HCT116 (cell line): ENCODE results near the gene ABCC1. TPM values are rescaled to one million over a fixed set of nuclear protein-coding genes. Genes with fewer than 3 reads are reported as not detected.
"Not testable (repeated sequence)": the region's sequence is repeated elsewhere in the genome, so short reads cannot be mapped to it uniquely, and the experiment has no call there.

Source experiments
- ATAC-seq: fragments of 200-7000 bp; cut with Tn5 transposase; 2 replicates; pipeline ENCODE4 v1.9.1; 2020; ENCODE audit warnings: mild to moderate bottlenecking, moderate library complexity
- BruUV-seq: library from RNA; stranded (reverse); fragments of 400-500 nt; replicated peaks from 2 replicates; lab custom pipeline; 2021; lab: Mats Ljungman, UMichigan
- CTCF ChIA-PET: fragments of 300-600 bp; sonication (Branson Sonifier 250); formaldehyde crosslinking; loops from one replicate; lab custom pipeline; 2021; ENCODE audit warnings: antibody characterized with exemption; lab: Charles Lee
- POLR2A ChIA-PET: fragments of 300-600, 350-600 bp; sonication (Branson Sonifier 250); formaldehyde crosslinking; loops from one replicate; lab custom pipeline; 2021; ENCODE audit warnings: antibody characterized with exemption; lab: Charles Lee
- RAD21 ChIA-PET, 2 experiments: fragments of 300-600 bp; sonication (Branson Sonifier 250); formaldehyde crosslinking; loops; one replicate each; lab custom pipeline; 2023; ENCODE audit warnings: low total read pairs in 2 of 2; ENCODE audit not compliant: uncharacterized antibody in 2 of 2, unreplicated experiment in 2 of 2, low non-redundant PET in 1 of 2; lab: Charles Lee
- DNase-seq: peaks from one replicate; pipeline ENCODE4 v3.0.0-alpha.2; 2010; ENCODE audit warnings: low read depth, low spot score
- H2AFZ ChIP-seq: fragments of 200-600 bp; shearing (Covaris generic), sonication (generic); 2 replicates; pipeline ENCODE4 v1.6.1; 2017; ENCODE audit warnings: low read depth, mixed run types, mixed read lengths, antibody characterized with exemption, low read length; ENCODE audit not compliant: poor library complexity, severe bottlenecking
- H3K27ac ChIP-seq: 2 replicates; pipeline ENCODE4 v1.5.1; 2012; ENCODE audit warnings: low read depth, low read length
- H3K27me3 ChIP-seq: fragments of 200-600 bp; sonication (generic); 2 replicates; pipeline ENCODE4 v1.6.1; 2016; ENCODE audit warnings: mixed run types, low read length, mixed read lengths; ENCODE audit not compliant: insufficient read depth
- H3K36me3 ChIP-seq, 2 experiments: fragments of 200-500 bp in 1 of 2; fragments of 200-600 bp in 1 of 2; sonication (Bioruptor generic) in 1 of 2; sonication (generic) in 1 of 2; 2 replicates each; pipeline versions ENCODE4 v1.5.1 to v1.6.1; 2014 to 2016; ENCODE audit warnings: low read length in 2 of 2, inconsistent platforms in 1 of 2, mixed read lengths in 1 of 2, mixed run types in 1 of 2; ENCODE audit not compliant: insufficient read depth in 2 of 2, control insufficient read depth in 1 of 2
- H3K4me1 ChIP-seq, 2 experiments: fragments of 200-600 bp in 1 of 2; sonication (generic) in 1 of 2; 2 replicates each; pipeline versions ENCODE4 v1.5.1 to v1.6.1; 2012 to 2017; ENCODE audit warnings: low read length in 2 of 2, inconsistent platforms in 1 of 2, mild to moderate bottlenecking in 1 of 2, mixed read lengths in 1 of 2, mixed run types in 1 of 2, moderate library complexity in 1 of 2; ENCODE audit not compliant: insufficient read depth in 2 of 2, control insufficient read depth in 1 of 2
- H3K4me2 ChIP-seq: fragments of 200-600 bp; sonication (generic); 2 replicates; pipeline ENCODE4 v1.6.1; 2017; ENCODE audit warnings: mixed run types, low read length, mixed read lengths
- H3K4me3 ChIP-seq, 2 experiments: fragments of 200-600 bp in 1 of 2; sonication (generic) in 1 of 2; replicated peaks in 1 of 2; 2 replicates each; pipeline ENCODE4 v1.5.1; 2011 to 2016; ENCODE audit warnings: low read length in 2 of 2, control low read depth in 1 of 2, low read depth in 1 of 2, mild to moderate bottlenecking in 1 of 2, mixed read lengths in 1 of 2, mixed run types in 1 of 2
- H3K79me2 ChIP-seq: fragments of 200-600 bp; sonication (generic); 2 replicates; pipeline ENCODE4 v1.6.1; 2017; ENCODE audit warnings: mild to moderate bottlenecking, mixed run types, low read length, moderate library complexity, mixed read lengths; ENCODE audit not compliant: insufficient read depth
- H3K9ac ChIP-seq: fragments of 200-600 bp; sonication (generic); 2 replicates; pipeline ENCODE4 v1.6.1; 2016; ENCODE audit warnings: low read length, mixed read lengths
- H3K9me2 ChIP-seq: fragments of 200-600 bp; sonication (generic), shearing (Covaris generic); 2 replicates; pipeline ENCODE4 v1.6.1; 2017; ENCODE audit warnings: mixed run types, mild to moderate bottlenecking, moderate library complexity; ENCODE audit not compliant: insufficient read depth
- H3K9me3 ChIP-seq, 2 experiments: fragments of 200-500 bp in 1 of 2; fragments of 200-600 bp in 1 of 2; sonication (Bioruptor generic) in 1 of 2; sonication (generic) in 1 of 2; 2 replicates each; pipeline ENCODE4 v1.6.1; 2014 to 2017; ENCODE audit warnings: low read length in 2 of 2, mixed read lengths in 2 of 2, inconsistent platforms in 1 of 2, low read depth in 1 of 2, mild to moderate bottlenecking in 1 of 2, mixed run types in 1 of 2, moderate library complexity in 1 of 2; ENCODE audit not compliant: control insufficient read depth in 1 of 2, insufficient read depth in 1 of 2
- H4K20me1 ChIP-seq: fragments of 200-600 bp; sonication (generic), shearing (Covaris generic); 2 replicates; pipeline ENCODE4 v1.6.1; 2017; ENCODE audit warnings: mixed run types, mild to moderate bottlenecking, moderate library complexity; ENCODE audit not compliant: insufficient read depth
- CBX3 ChIP-seq: IDR thresholded peaks from 2 replicates; pipeline ENCODE4 v1.6.1; 2012; ENCODE audit warnings: low read depth
- CEBPB ChIP-seq: IDR thresholded peaks from 2 replicates; pipeline ENCODE4 v1.6.1; 2012; ENCODE audit warnings: low read depth
- EGR1 ChIP-seq: IDR thresholded peaks from 2 replicates; pipeline ENCODE4 v1.6.1; 2012; ENCODE audit warnings: low read depth
- ELF1 ChIP-seq: IDR thresholded peaks from 2 replicates; pipeline ENCODE4 v1.6.1; 2012; ENCODE audit warnings: low read depth, borderline replicate concordance
- EZH2phosphoT487 ChIP-seq: fragments of 200-600 bp; IDR thresholded peaks from 2 replicates; pipeline ENCODE4 v1.6.1; 2018; ENCODE audit warnings: antibody characterized with exemption, borderline replicate concordance
- FOSL1 ChIP-seq: IDR thresholded peaks from 2 replicates; pipeline ENCODE4 v1.6.1; 2012; ENCODE audit warnings: low read depth
- JUND ChIP-seq: IDR thresholded peaks from 2 replicates; pipeline ENCODE4 v1.6.1; 2012
- MAX ChIP-seq: IDR thresholded peaks from 2 replicates; pipeline ENCODE4 v1.6.1; 2012
- POLR2A ChIP-seq: IDR thresholded peaks from 2 replicates; pipeline ENCODE4 v1.7.0; 2011; ENCODE audit warnings: borderline replicate concordance; ENCODE audit not compliant: insufficient read depth, insufficient read length; ENCODE audit errors: extremely low read depth
- POLR2AphosphoS5 ChIP-seq: IDR thresholded peaks from 2 replicates; pipeline ENCODE4 v1.6.1; 2011; ENCODE audit warnings: mild to moderate bottlenecking, low read depth, low read length, moderate library complexity
- SIN3A ChIP-seq: IDR thresholded peaks from 2 replicates; pipeline ENCODE4 v1.6.1; 2012; ENCODE audit warnings: low read depth
- SRF ChIP-seq: IDR thresholded peaks from 2 replicates; pipeline ENCODE4 v1.6.1; 2012; ENCODE audit warnings: low read depth
- TCF7L2 ChIP-seq: IDR thresholded peaks from 2 replicates; pipeline ENCODE4 v1.7.0; 2011; ENCODE audit warnings: borderline replicate concordance, inconsistent platforms; ENCODE audit not compliant: insufficient read depth, insufficient read length; ENCODE audit errors: extremely low read depth
- YY1 ChIP-seq: IDR thresholded peaks from 2 replicates; pipeline ENCODE4 v1.6.1; 2011; ENCODE audit warnings: low read length, low read depth, moderate library complexity, mild to moderate bottlenecking; ENCODE audit not compliant: insufficient replicate concordance; ENCODE audit errors: extremely low read depth
- intact Hi-C: fragments of 100-400 bp; cut with micrococcal nuclease; formaldehyde crosslinking; loops from 2 replicates; pipeline ENCODE4 v1.10.0; 2022
- total RNA-seq: library from RNA; stranded (reverse); gene quantifications from one replicate; pipeline ENCODE4 v1.2.1, GENCODE V29; 2021; ENCODE audit not compliant: unreplicated experiment
- TF ChIP-seq, protein P1 (sequence below): IDR thresholded peaks from 2 replicates; pipeline ENCODE4 v1.6.1; 2011; ENCODE audit warnings: mild to moderate bottlenecking, low read length, moderate library complexity; ENCODE audit not compliant: insufficient replicate concordance; ENCODE audit errors: extremely low read depth
- TF ChIP-seq, protein P2 (sequence below): IDR thresholded peaks from 2 replicates; pipeline ENCODE4 v1.6.1; 2012

The ABCC1 gene
- total RNA-seq, 1 experiment from 2014 or later, result 61.9 TPM

GRCh38 chr16:15916323-15916722 lies 33.1 kb upstream of the ABCC1 start:
- Histone ChIP-seq H3K4me1 (peaks cover 12 to 19% of the 10 kb centered on the region in 2 experiments), H3K79me2 (no peaks in the 10 kb centered on the region), H3K9ac (no peak overlapping the region), H4K20me1 (no peaks in the 10 kb centered on the region), H3K27ac (no peak overlapping the region), H2AFZ (no peak overlapping the region), H3K9me2 (no peaks in the 10 kb centered on the region), H3K4me3 (no peak overlapping the region), H3K36me3 (no peaks in the 10 kb centered on the region), H3K9me3 (no peaks in the 10 kb centered on the region; a peak in 1 of 4 replicates)
- RAD21 ChIA-PET, result no interaction called here
- ATAC-seq (no peak), DNase-seq (no peak)
- intact Hi-C loops, result no loop called here
- no TSS peak for BruUV-seq
- TF ChIP-seq JUND (no peak), TCF7L2 (no peak), POLR2A (no peak), FOSL1 (no peak), SRF (no peak), ELF1 (no peak), YY1 (no peak), SIN3A (no peak), MAX (no peak), EZH2phosphoT487 (no peak), POLR2AphosphoS5 (no peak), CEBPB (no peak), CBX3 (no peak), EGR1 (no peak)
- TF ChIP-seq, protein P1, sequence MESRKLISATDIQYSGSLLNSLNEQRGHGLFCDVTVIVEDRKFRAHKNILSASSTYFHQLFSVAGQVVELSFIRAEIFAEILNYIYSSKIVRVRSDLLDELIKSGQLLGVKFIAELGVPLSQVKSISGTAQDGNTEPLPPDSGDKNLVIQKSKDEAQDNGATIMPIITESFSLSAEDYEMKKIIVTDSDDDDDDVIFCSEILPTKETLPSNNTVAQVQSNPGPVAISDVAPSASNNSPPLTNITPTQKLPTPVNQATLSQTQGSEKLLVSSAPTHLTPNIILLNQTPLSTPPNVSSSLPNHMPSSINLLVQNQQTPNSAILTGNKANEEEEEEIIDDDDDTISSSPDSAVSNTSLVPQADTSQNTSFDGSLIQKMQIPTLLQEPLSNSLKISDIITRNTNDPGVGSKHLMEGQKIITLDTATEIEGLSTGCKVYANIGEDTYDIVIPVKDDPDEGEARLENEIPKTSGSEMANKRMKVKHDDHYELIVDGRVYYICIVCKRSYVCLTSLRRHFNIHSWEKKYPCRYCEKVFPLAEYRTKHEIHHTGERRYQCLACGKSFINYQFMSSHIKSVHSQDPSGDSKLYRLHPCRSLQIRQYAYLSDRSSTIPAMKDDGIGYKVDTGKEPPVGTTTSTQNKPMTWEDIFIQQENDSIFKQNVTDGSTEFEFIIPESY, result no peak
- TF ChIP-seq, protein P2, sequence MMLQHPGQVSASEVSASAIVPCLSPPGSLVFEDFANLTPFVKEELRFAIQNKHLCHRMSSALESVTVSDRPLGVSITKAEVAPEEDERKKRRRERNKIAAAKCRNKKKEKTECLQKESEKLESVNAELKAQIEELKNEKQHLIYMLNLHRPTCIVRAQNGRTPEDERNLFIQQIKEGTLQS, result no peak
- TF ChIP-seq, all 23 proteins: peak for 0
- ChIA-PET CTCF (no interaction called here), POLR2A (interaction anchor here (1.4 kb wide), 1 partner anchor 13 kb away, joined by 3 read pairs; no protein-coding TSS in a partner anchor)
- Histone ChIP-seq H3K4me2 (no peak overlapping the region), H3K27me3 (no peaks in the 10 kb centered on the region)

GRCh38 chr16:15918314-15918713 lies 31.1 kb upstream of the ABCC1 start:
- POLR2A ChIA-PET, result not testable (repeated sequence)

More at GRCh38 chr16:15918314-15918713, 31.1 kb upstream of the ABCC1 start:
- CTCF ChIA-PET, H3K9ac ChIP-seq, H4K20me1 ChIP-seq, H3K27ac ChIP-seq, RAD21 ChIA-PET, H3K9me3 ChIP-seq, ATAC-seq, H3K27me3 ChIP-seq, H3K4me2 ChIP-seq, intact Hi-C loops, H2AFZ ChIP-seq, BruUV-seq, H3K9me2 ChIP-seq, H3K4me3 ChIP-seq, H3K79me2 ChIP-seq, H3K36me3 ChIP-seq, DNase-seq: not testable (repeated sequence)
- H3K4me1 ChIP-seq, result peaks cover 12 to 19% of the 10 kb centered on the region in 2 experiments
